ENCODE results near the gene ILDR1. TPM values are rescaled to one million over a fixed set of nuclear protein-coding genes. Genes with fewer than 3 reads are reported as not detected.

The ILDR1 gene
- polyA plus RNA-seq, 1 experiment = not detected

DNA sequence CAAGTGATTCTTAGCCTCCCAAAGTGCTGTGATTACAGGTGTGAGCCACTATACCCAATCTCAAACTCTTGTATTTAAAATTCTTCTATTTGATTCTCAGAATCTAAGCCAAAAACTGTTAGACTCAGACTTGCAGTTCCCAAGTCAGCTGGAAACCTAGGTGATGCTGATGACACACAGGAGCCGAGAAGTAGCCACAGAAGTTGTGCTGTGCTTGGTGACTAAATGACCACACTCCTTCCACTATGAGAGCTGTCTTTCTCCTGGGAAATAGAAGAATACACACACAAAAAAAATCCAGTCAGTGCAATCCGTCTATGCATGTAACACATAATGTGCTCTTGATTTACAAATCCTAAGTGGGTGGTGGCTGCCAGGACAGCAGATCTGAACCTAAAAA is 33.9 kb downstream of the ILDR1 start:
- Histone ChIP-seq H3K27me3 (ENCODE audit: control insufficient read depth, insufficient read depth, low read length) (no peaks in the 10 kb centered on the region), H3K4me3 (ENCODE audit: low read depth, low read length) (no peak overlapping the region), H3K36me3 (ENCODE audit: control insufficient read depth, insufficient read depth, low read length) (no peaks in the 10 kb centered on the region)
- DNase-seq (ENCODE audit: low read depth) = no peak
- TF ChIP-seq, protein P1, sequence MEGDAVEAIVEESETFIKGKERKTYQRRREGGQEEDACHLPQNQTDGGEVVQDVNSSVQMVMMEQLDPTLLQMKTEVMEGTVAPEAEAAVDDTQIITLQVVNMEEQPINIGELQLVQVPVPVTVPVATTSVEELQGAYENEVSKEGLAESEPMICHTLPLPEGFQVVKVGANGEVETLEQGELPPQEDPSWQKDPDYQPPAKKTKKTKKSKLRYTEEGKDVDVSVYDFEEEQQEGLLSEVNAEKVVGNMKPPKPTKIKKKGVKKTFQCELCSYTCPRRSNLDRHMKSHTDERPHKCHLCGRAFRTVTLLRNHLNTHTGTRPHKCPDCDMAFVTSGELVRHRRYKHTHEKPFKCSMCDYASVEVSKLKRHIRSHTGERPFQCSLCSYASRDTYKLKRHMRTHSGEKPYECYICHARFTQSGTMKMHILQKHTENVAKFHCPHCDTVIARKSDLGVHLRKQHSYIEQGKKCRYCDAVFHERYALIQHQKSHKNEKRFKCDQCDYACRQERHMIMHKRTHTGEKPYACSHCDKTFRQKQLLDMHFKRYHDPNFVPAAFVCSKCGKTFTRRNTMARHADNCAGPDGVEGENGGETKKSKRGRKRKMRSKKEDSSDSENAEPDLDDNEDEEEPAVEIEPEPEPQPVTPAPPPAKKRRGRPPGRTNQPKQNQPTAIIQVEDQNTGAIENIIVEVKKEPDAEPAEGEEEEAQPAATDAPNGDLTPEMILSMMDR (IDR thresholded peaks at IDR 0.05; ENCODE audit: insufficient read depth, low read depth, low read length) = no peak
- ChIA-PET CTCF (no interaction called here), POLR2A (no interaction called here)

DNA sequence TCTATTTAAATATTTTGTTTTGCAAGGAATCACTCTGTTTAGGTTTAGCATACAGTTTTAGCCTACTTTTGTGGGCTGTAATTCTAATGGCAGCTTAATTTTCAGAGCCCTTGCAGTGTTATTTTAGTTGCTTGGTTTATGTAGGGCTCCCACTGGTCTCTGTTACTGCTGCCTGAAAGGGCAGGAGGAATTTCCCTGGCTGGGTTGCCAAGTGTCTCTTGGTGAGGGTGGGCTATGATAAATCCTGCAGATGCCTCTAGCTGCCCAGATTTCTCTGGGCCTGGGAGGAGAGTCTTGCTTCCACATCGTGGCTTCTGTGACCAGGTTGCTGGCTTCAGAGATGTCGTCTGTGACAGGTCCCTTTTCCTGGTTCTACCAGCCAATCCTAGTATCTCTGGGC is 36.2 kb downstream of the ILDR1 start:
- TF ChIP-seq, protein P1 (IDR thresholded peaks at IDR 0.05; ENCODE audit: insufficient read depth, low read depth, low read length) = no peak
- DNase-seq (ENCODE audit: low read depth) = no peak
- Histone ChIP-seq H3K36me3 (ENCODE audit: control insufficient read depth, insufficient read depth, low read length) (no peaks in the 10 kb centered on the region), H3K27me3 (ENCODE audit: control insufficient read depth, insufficient read depth, low read length) (no peaks in the 10 kb centered on the region), H3K4me3 (ENCODE audit: low read depth, low read length) (no peak overlapping the region)
- CTCF ChIA-PET = no interaction called here
- POLR2A ChIA-PET = no interaction called here

DNA sequence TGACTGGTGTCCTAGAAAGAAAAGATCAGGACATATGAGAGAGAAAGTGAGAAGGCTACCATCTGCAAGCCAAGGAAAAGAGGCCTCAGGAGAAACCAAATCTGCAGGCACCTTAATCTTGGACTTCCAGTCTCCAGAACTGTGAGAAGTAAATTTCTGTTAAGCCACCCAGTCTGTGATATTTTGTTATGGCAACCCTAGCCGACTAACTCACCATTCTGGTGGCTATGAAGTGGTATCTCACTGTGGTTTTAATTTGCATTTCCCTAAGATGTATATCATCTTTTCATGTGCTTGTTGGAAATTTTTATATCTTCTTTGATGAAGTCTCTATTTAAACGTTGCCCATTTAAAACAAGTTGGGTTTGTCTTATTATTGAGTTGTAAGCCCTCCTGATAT is 40.6 kb downstream of the ILDR1 start:
- Histone ChIP-seq H3K27me3 (ENCODE audit: control insufficient read depth, insufficient read depth, low read length) (no peaks in the 10 kb centered on the region), H3K36me3 (ENCODE audit: control insufficient read depth, insufficient read depth, low read length) (no peaks in the 10 kb centered on the region), H3K4me3 (ENCODE audit: low read depth, low read length) (no peak overlapping the region)
- TF ChIP-seq, protein P1 (IDR thresholded peaks at IDR 0.05; ENCODE audit: insufficient read depth, low read depth, low read length) = no peak
- no peak for DNase-seq (ENCODE audit: low read depth)
- ChIA-PET POLR2A (no interaction called here), CTCF (no interaction called here)

DNA sequence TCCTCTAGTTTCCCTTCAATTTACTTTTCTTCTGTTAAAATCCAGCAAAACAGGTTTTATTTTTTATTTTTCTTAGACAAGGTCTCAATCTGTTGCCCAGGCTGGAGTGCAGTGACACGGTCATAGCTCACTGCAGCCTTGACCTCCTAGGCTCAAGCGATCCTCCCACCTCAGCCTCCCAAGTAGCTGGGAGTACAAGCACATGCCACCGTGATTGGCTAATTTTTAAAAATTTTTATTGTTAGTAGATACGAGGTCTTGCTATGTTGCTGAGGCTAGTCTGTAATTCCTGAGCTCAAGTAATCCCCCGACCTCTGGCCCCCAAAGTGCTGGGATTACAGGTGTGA is 41.6 kb downstream of the ILDR1 start:
- ChIA-PET POLR2A (no interaction called here), CTCF (no interaction called here)
- no peak overlapping the region for H3K4me3 ChIP-seq (ENCODE audit: low read depth, low read length)
- no peaks in the 10 kb centered on the region for H3K36me3 ChIP-seq (ENCODE audit: control insufficient read depth, insufficient read depth, low read length)
- DNase-seq (ENCODE audit: low read depth) = no peak
- TF ChIP-seq, protein P1 (IDR thresholded peaks at IDR 0.05; ENCODE audit: insufficient read depth, low read depth, low read length) = no peak
- H3K27me3 ChIP-seq (ENCODE audit: control insufficient read depth, insufficient read depth, low read length) = no peaks in the 10 kb centered on the region

DNA sequence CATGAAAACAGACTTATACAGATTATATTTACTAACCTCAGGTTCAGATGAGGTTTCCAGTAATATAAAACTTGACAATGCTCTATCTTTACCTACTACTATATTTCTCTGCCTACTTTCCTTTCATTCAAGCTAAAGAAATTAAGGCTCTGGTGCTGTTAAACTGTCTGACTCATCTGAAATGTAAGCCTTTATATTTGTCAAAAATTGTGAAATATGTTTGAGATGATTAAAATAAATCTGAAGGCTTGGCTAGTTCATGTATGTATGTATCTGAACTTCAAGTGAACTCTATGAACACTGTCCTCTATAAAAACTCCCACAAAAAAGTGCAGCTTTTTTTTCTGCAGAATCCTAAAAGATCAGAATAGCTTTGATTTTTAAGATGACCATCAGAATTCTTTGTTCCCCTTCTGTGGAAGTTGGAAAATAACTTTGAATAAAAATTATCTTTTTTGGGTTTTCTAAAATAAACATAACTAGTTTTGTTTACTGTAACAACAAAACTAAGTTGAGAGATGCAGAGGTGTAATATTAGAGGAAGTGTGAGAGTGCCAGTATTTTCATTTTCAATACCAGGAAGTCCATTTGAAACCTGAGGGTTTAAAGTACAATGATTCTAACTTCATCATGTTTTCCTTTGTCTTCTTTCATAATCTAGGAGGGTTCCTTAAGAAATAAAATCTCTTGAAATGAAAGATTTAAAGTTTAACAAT is 42.2 kb downstream of the ILDR1 start:
- POLR2A ChIA-PET = no interaction called here
- no peak for DNase-seq (ENCODE audit: low read depth)
- Histone ChIP-seq H3K27me3 (ENCODE audit: control insufficient read depth, insufficient read depth, low read length) (no peaks in the 10 kb centered on the region), H3K36me3 (ENCODE audit: control insufficient read depth, insufficient read depth, low read length) (no peaks in the 10 kb centered on the region), H3K4me3 (ENCODE audit: low read depth, low read length) (no peak overlapping the region)
- TF ChIP-seq, protein P1 (IDR thresholded peaks at IDR 0.05; ENCODE audit: insufficient read depth, low read depth, low read length) = no peak
- CTCF ChIA-PET = no interaction called here
